ENCODE measurements around the gene TLL2.

TLL2 gene

GRCh38 chr10:96358851-96359540 lies 154.7 kb downstream of the TLL2 start, which contains the start of gene OPALIN:
OPALIN (minus strand) TSS chr10:96359002; CDS start chr10:96358896, 106 bp downstream.
- Histone ChIP-seq H3K9me3 (no peaks in the 10 kb centered on the region), H3K4me1 (ENCODE audit: control insufficient read depth in 1 of 2, insufficient read depth in 1 of 2, low read depth in 1 of 2, low read length in 1 of 2) (no peaks in the 10 kb centered on the region), H3K4me3 (ENCODE audit: low read depth in 1 of 2, low read length in 1 of 2) (no peak within 1 kb of the TSS), H3K36me3 (no peaks in the 10 kb centered on the region), H3K27me3 (peaks cover 9% of the 10 kb centered on the region), H3K27ac (no peak within 1 kb of the TSS)
- TF ChIP-seq CTCF (IDR thresholded peaks at IDR 0.05) = no peak

GRCh38 chr10:96357038-96357620 lies 156.6 kb downstream of the TLL2 start:
- Histone ChIP-seq H3K36me3 (no peaks in the 10 kb centered on the region), H3K4me3 (ENCODE audit: low read depth in 1 of 2, low read length in 1 of 2) (no peak overlapping the region), H3K27ac (no peak overlapping the region), H3K9me3 (no peaks in the 10 kb centered on the region), H3K27me3 (peaks cover 9% of the 10 kb centered on the region), H3K4me1 (ENCODE audit: control insufficient read depth in 1 of 2, insufficient read depth in 1 of 2, low read depth in 1 of 2, low read length in 1 of 2) (no peaks in the 10 kb centered on the region)
- TF ChIP-seq CTCF (IDR thresholded peaks at IDR 0.05) = no peak

GRCh38 chr10:96352582-96352981 lies 161.1 kb downstream of the TLL2 start:
- Histone ChIP-seq H3K4me1 (ENCODE audit: control insufficient read depth in 1 of 2, insufficient read depth in 1 of 2, low read depth in 1 of 2, low read length in 1 of 2) (no peaks in the 10 kb centered on the region), H3K36me3 (no peaks in the 10 kb centered on the region)

GRCh38 chr10:96352027-96352426 lies 161.7 kb downstream of the TLL2 start:
- Histone ChIP-seq H3K27ac (no peak overlapping the region), H3K9me3 (no peaks in the 10 kb centered on the region), H3K4me3 (ENCODE audit: low read depth in 1 of 2, low read length in 1 of 2) (no peak overlapping the region), H3K36me3 (no peaks in the 10 kb centered on the region), H3K27me3 (peaks cover 6% of the 10 kb centered on the region), H3K4me1 (ENCODE audit: control insufficient read depth in 1 of 2, insufficient read depth in 1 of 2, low read depth in 1 of 2, low read length in 1 of 2) (no peaks in the 10 kb centered on the region)
- no peak for TF ChIP-seq CTCF (IDR thresholded peaks at IDR 0.05)

More at GRCh38 chr10:96352582-96352981, 161.1 kb downstream of the TLL2 start:
- Histone ChIP-seq H3K27ac (no peak overlapping the region), H3K27me3 (peaks cover 9% of the 10 kb centered on the region), H3K4me3 (ENCODE audit: low read depth in 1 of 2, low read length in 1 of 2) (no peak overlapping the region), H3K9me3 (no peaks in the 10 kb centered on the region)
- no peak for TF ChIP-seq CTCF (IDR thresholded peaks at IDR 0.05)

GRCh38 chr10:96346295-96346694 lies 167.4 kb downstream of the TLL2 start:
- Histone ChIP-seq H3K27me3 (no peaks in the 10 kb centered on the region), H3K9me3 (no peaks in the 10 kb centered on the region), H3K4me3 (ENCODE audit: low read depth in 1 of 2, low read length in 1 of 2) (no peak overlapping the region), H3K36me3 (no peaks in the 10 kb centered on the region), H3K4me1 (ENCODE audit: control insufficient read depth in 1 of 2, insufficient read depth in 1 of 2, low read depth in 1 of 2, low read length in 1 of 2) (no peaks in the 10 kb centered on the region), H3K27ac (no peak overlapping the region)
- no peak for TF ChIP-seq CTCF (IDR thresholded peaks at IDR 0.05)

All from neutrophil (primary cell).